ENCODE results near the gene FNDC3B. TPM values are rescaled to one million over a fixed set of nuclear protein-coding genes. Genes with fewer than 3 reads are reported as not detected.

Gene FNDC3B
- total and polyA plus RNA-seq, 2 of the 8 experiments (the other 6 are each of a cell fraction or from before 2014, with no cell fraction given): 14.1 to 44.4 TPM

DNA sequence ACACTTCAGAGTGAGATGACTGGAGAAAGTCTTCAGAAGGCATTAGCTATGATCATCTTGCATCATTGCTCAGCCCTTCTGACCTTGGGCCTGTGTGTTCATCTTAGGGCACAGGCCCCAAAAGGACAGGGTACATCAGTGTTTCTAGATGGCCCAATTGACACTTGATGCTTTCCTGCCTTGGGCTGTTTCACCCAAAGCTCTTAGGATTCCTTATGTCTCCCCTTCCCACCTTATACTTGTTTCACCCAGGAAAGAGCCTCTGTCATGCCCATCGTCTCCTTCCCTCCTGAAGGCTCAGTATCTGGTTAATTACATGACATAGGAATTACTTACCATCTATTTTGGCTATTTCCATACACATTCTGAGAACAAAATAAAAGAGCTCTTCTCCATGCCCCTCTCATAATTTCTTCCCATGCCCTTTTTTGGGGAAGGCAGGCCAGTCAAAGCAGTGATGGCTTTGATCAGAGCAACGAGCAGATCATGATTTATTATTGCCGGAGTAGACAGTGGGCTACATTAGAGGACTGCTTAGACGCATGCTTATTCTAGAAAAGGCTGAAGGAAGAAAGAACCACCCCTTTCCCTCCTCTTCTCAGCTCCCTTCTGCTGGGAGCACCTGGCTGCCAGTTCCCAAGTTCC lies 335.9 kb downstream of the FNDC3B start:
- H2AK5ac ChIP-seq (ENCODE audit: low read depth, low read length): no peak overlapping the region
- H4K91ac ChIP-seq (replicated peaks; ENCODE audit: insufficient read length, low read length): no peak overlapping the region
- no peaks in the 10 kb centered on the region for H3K4me1 ChIP-seq (replicated peaks in 1 of 4; ENCODE audit: control insufficient read depth in 3 of 4, insufficient read depth in 4 of 4, low read length in 3 of 4)
- H2BK15ac ChIP-seq (ENCODE audit: low read length): no peak overlapping the region
- no peak overlapping the region for H3K18ac ChIP-seq (ENCODE audit: extremely low read depth, low read length)
- no peak overlapping the region for H2BK120ac ChIP-seq (replicated peaks; ENCODE audit: low read depth, low read length)
- TF ChIP-seq RBBP5 (IDR thresholded peaks at IDR 0.05; ENCODE audit: borderline replicate concordance, low read depth, low read length): no peak
- H3K79me2 ChIP-seq (ENCODE audit: control insufficient read depth in 1 of 2, insufficient read depth in 2 of 2, low read length in 2 of 2): no peaks in the 10 kb centered on the region
- no peak overlapping the region for H3K14ac ChIP-seq (ENCODE audit: insufficient read length)
- H2BK5ac ChIP-seq (ENCODE audit: low read depth, low read length): no peak overlapping the region
- H3K27me3 ChIP-seq (replicated peaks in 1 of 4; ENCODE audit: control insufficient read depth in 3 of 4, extremely low read depth in 1 of 4, insufficient read depth in 3 of 4, low read length in 3 of 4): no peaks in the 10 kb centered on the region
- no peak overlapping the region for H2AFZ ChIP-seq (ENCODE audit: low read length)
- no peak overlapping the region for H4K8ac ChIP-seq (ENCODE audit: extremely low read depth, insufficient read depth, low read length)
- no peak overlapping the region for H3K4me3 ChIP-seq (ENCODE audit: extremely low read depth in 1 of 4, insufficient read depth in 2 of 4, low read depth in 3 of 4, low read length in 4 of 4)
- no peak for DNase-seq (ENCODE audit: low read depth in 1 of 2, low spot score in 2 of 2)
- no peak overlapping the region for H3K4me2 ChIP-seq (ENCODE audit: insufficient read depth in 1 of 2, low read depth in 2 of 2, low read length in 2 of 2)
- H3K9me3 ChIP-seq (ENCODE audit: insufficient read depth in 2 of 2, low read depth in 1 of 2, low read length in 1 of 2): peaks cover 9 to 11% of the 10 kb centered on the region in 2 experiments; a peak in 3 of 4 replicates
- H3K9ac ChIP-seq (replicated peaks in 1 of 4; ENCODE audit: extremely low read depth in 1 of 4, low read depth in 3 of 4, low read length in 3 of 4): no peak overlapping the region
- no peaks in the 10 kb centered on the region for H4K20me1 ChIP-seq (replicated peaks in 1 of 2; ENCODE audit: control insufficient read depth in 1 of 2, insufficient read depth in 2 of 2, low read length in 2 of 2)
- ChIA-PET POLR2A (ENCODE audit: partially characterized antibody) (no interaction called here), CTCF (ENCODE audit: partially characterized antibody) (interaction anchor here (0.6 to 1.7 kb wide), 3 partner anchors 10 to 86 kb away, joined by 3 to 6 read pairs (median 3); no protein-coding TSS in a partner anchor)
- no peak overlapping the region for H3K23ac ChIP-seq (ENCODE audit: insufficient read length)
- no peak overlapping the region for H2BK20ac ChIP-seq (ENCODE audit: low read length)
- H3K79me1 ChIP-seq (ENCODE audit: low read depth, low read length): no peaks in the 10 kb centered on the region
- no peak overlapping the region for H3K4ac ChIP-seq (replicated peaks; ENCODE audit: insufficient read length, low read depth, low read length)
- 89% methylated on average over 4 of the region's 4 CpGs; no CpG with 5 or more reads in 1 of the 2 experiments for WGBS, 2 experiments (ENCODE audit: extremely low coverage in 1 of 2, insufficient coverage in 1 of 2, insufficient read length in 1 of 2, insufficient replicate concordance in 2 of 2, low coverage in 1 of 2, low lambda C conversion rate in 2 of 2, missing lambda C conversion rate in 1 of 2)
- H2BK12ac ChIP-seq (ENCODE audit: low read depth, low read length): no peak overlapping the region
- no peak for FAIRE-seq
- H3K56ac ChIP-seq (replicated peaks; ENCODE audit: insufficient read length, low read depth, low read length): no peak overlapping the region
- no peak overlapping the region for H4K5ac ChIP-seq (ENCODE audit: insufficient read length, low read depth, low read length)
- H3K23me2 ChIP-seq (ENCODE audit: low read depth, low read length): no peaks in the 10 kb centered on the region
- peaks cover 14 to 31% (median 25%) of the 10 kb centered on the region in 4 experiments for H3K36me3 ChIP-seq (ENCODE audit: control insufficient read depth in 2 of 4, insufficient read depth in 4 of 4, low read length in 3 of 4)
- H3K27ac ChIP-seq (ENCODE audit: low read depth, low read length): no peak overlapping the region
